Endothelial cell (in vitro differentiated cells): ENCODE measurements around the gene PIGQ. TPM values are rescaled to one million over a fixed set of nuclear protein-coding genes. Genes with fewer than 3 reads are reported as not detected.

Experiments
- DNase-seq: peaks from one replicate; pipeline ENCODE4 v3.0.0; 2021; ENCODE audit warnings: low spot score
- H3K27ac Mint-ChIP-seq: one replicate; pipeline ENCODE4 v1.8.0; 2021; ENCODE audit warnings: mixed read lengths, inconsistent platforms; ENCODE audit not compliant: unreplicated experiment
- H3K27me3 Mint-ChIP-seq: one replicate; pipeline ENCODE4 v1.8.0; 2021; ENCODE audit warnings: mild to moderate bottlenecking, moderate library complexity, mixed read lengths, inconsistent platforms; ENCODE audit not compliant: unreplicated experiment
- H3K36me3 Mint-ChIP-seq: one replicate; pipeline ENCODE4 v1.8.0; 2021; ENCODE audit warnings: mild to moderate bottlenecking, low read depth, mixed read lengths, inconsistent platforms; ENCODE audit not compliant: unreplicated experiment
- H3K4me1 Mint-ChIP-seq: one replicate; pipeline ENCODE4 v1.8.0; 2021; ENCODE audit warnings: mild to moderate bottlenecking, mixed read lengths, inconsistent platforms; ENCODE audit not compliant: unreplicated experiment
- H3K4me3 Mint-ChIP-seq: one replicate; pipeline ENCODE4 v1.8.0; 2021; ENCODE audit warnings: mild to moderate bottlenecking, mixed read lengths, inconsistent platforms; ENCODE audit not compliant: unreplicated experiment
- H3K9me3 Mint-ChIP-seq: one replicate; pipeline ENCODE4 v1.8.0; 2021; ENCODE audit warnings: mixed read lengths, inconsistent platforms; ENCODE audit not compliant: unreplicated experiment
- total RNA-seq: library from RNA; stranded (reverse); fragmentation: NEBNext Ultra II Directional; extraction: Animal tissue kit (Norgen Biotek cat#: 25700); gene quantifications from one replicate; pipeline ENCODE4 v1.2.1, GENCODE V29; 2021; ENCODE audit not compliant: unreplicated experiment
- TF ChIP-seq, protein P1 (sequence below): fragments of 200-600 bp; sonication (generic); IDR thresholded peaks from one replicate; pipeline ENCODE4 v1.5.0; 2021; ENCODE audit warnings: antibody characterized with exemption; ENCODE audit not compliant: unreplicated experiment

Gene PIGQ
- total RNA-seq, 1 donor from 2014 or later, result 38.4 TPM

DNA sequence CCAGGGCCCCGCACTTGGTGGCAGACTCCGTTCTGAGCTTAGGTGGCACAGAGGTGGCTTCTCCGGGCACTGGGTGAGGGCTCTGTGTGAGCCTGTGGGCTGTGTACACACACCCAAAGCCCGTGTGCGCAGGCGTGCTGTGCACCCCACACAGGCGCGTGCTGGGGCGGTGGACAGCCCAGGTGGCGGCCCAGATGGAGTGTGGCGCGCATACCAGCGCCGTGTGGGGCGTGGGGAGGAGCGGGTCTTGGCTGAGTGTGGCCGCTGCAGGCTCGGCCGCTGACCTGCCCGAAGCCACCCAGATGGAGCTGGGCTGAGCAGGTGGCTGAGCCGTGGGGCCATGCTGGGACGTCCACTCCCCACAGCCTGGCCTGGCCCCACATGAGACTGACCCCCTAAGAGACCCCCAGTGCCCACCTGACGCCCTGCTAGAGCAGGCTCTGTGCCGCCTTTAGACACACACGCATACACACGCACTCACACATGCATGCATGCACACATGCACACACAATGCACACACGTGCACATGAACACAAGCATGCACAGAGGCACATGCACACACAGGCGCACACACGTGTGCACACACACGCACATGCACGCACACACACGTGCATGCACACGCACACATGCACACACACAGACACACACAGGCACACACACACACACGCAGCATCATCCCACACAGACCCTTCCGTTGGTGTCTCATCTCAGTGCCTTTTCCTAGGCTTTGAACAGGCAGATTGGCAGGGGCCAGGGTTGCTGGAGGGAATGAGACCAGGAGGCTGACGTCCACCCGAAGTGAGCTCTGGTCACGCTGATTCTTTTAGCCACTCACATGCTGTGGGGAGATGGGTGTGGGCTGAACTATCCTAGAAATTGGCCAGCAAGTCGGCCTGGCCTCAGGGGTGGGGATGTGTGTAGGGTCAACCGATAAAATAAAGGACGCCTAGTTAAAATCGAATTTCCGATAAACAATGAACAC lies 7.5 kb upstream of the PIGQ start:
- TF ChIP-seq, protein P1, sequence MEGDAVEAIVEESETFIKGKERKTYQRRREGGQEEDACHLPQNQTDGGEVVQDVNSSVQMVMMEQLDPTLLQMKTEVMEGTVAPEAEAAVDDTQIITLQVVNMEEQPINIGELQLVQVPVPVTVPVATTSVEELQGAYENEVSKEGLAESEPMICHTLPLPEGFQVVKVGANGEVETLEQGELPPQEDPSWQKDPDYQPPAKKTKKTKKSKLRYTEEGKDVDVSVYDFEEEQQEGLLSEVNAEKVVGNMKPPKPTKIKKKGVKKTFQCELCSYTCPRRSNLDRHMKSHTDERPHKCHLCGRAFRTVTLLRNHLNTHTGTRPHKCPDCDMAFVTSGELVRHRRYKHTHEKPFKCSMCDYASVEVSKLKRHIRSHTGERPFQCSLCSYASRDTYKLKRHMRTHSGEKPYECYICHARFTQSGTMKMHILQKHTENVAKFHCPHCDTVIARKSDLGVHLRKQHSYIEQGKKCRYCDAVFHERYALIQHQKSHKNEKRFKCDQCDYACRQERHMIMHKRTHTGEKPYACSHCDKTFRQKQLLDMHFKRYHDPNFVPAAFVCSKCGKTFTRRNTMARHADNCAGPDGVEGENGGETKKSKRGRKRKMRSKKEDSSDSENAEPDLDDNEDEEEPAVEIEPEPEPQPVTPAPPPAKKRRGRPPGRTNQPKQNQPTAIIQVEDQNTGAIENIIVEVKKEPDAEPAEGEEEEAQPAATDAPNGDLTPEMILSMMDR, result no peak
- no peak overlapping the region for H3K27ac Mint-ChIP-seq
- no peak for DNase-seq

DNA sequence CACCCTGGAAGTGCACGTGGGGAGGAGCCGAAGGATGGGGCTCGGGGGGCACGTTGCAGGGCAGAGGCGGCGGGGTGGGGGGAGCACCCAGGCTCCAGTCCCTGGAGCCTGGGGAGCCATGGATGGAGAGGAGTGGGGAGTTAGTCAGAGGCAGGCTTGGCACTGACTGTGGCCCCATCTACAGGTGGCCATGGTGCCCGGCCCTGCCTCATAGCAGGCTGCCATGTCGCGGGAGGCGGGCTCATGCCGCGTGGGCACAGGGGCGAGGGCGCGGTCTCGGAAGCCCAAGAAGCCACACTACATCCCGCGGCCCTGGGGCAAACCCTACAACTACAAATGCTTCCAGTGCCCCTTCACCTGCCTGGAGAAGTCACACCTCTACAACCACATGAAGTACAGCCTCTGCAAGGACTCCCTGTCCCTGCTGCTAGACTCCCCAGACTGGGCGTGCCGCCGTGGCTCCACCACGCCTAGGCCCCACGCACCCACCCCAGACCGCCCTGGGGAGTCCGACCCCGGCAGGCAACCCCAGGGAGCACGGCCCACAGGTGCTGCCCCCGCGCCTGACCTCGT lies 6.6 kb upstream of the PIGQ start:
- no peak for DNase-seq
- H3K4me1 Mint-ChIP-seq, result no peaks in the 10 kb centered on the region
- no peaks in the 10 kb centered on the region for H3K27me3 Mint-ChIP-seq
- no peaks in the 10 kb centered on the region for H3K36me3 Mint-ChIP-seq
- H3K27ac Mint-ChIP-seq, result no peak overlapping the region
- no peak overlapping the region for H3K4me3 Mint-ChIP-seq
- TF ChIP-seq, protein P1, result no peak
- no peaks in the 10 kb centered on the region for H3K9me3 Mint-ChIP-seq

More for the DNA sequence above, 7.5 kb upstream of the PIGQ start:
- Mint-ChIP-seq H3K9me3 (no peaks in the 10 kb centered on the region), H3K27me3 (no peaks in the 10 kb centered on the region), H3K4me1 (no peaks in the 10 kb centered on the region), H3K36me3 (no peaks in the 10 kb centered on the region), H3K4me3 (no peak overlapping the region)

DNA sequence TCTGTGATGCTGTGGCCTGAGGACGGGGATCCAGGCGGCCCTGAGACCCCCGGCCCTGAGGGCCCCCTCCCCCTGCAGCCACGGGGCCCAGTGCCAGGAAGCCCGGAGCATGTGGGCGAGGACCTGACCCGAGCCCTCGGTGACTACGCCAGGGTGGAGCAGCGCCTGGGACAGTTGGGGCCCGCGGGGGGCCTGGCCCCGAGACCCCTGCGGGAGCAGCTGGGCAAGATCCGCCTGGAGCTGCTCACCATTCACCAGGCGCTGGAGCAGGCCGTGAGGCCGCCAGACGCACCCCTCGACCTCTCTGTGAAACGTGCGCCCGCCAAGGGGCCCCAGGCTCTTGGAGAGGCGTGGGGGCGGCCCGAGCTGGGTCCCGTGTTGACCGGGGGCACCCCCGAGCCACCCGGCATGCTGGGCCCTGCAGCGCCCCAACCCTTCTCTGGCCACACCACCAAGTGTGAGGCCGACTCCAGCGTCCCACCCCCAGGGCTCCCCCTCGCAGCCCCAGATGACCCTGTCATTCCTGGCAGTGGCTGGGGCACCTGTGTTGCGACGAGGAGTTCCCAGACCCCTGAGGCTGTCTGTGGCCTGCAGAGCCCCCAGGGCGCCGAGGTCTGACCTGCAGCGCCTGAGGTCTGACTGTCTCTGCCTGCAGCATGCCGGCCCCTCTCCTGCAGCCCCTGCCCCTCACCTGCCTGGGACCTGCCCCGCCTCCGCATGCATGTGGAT lies 4.9 kb upstream of the PIGQ start:
- Mint-ChIP-seq H3K27ac (no peak overlapping the region), H3K4me1 (no peaks in the 10 kb centered on the region), H3K4me3 (no peak overlapping the region), H3K36me3 (no peaks in the 10 kb centered on the region), H3K9me3 (no peaks in the 10 kb centered on the region), H3K27me3 (no peaks in the 10 kb centered on the region)
- DNase-seq, result no peak
- TF ChIP-seq, protein P1, result no peak

DNA sequence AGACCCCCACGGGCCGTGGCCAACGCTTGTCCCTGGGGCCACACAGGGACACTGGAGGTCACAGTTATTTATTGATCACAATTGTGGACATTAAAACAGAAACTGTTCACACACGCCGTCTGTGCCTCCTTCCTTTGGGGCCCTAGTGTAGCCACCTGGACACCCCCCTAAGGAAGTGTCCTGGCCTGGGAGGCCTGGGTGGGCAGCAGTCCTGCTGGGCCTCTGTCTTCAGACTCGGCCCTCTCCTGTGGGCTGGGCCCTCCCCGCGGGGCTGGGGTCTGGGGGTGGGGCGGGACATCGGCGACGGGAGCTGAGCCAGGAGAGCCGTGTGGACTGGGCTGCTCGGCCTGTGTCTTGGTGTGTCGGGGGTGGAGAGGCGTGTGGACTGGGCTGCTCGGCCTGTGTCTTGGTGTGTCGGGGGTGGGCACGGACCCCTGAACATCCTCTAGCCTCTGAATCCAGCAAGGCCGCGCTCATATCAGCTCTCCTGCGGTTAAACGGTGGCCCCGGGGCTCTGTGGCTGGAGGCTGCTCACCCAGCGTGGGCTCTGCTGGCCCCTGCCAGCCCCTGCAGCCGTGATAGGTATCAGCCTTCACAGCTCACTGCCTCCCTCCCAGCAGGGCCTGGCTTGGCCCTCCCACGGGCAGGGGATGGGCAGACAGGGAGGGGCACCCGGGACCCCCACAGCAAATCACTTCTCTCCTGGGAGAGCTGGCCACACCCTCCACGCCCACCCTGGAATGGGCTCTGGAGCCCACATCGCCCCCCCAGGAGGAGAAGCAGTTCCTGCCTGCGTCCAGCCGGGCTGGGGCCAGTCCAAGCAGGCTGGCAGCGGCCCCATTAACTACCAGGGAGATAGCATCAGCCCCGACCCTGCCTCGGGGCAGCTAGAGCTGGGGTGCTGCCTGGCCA lies 4.1 kb upstream of the PIGQ start:
- Mint-ChIP-seq H3K4me3 (no peak overlapping the region), H3K4me1 (peaks cover under 1% of the 10 kb centered on the region), H3K27ac (no peak overlapping the region), H3K36me3 (no peaks in the 10 kb centered on the region), H3K27me3 (no peaks in the 10 kb centered on the region), H3K9me3 (no peaks in the 10 kb centered on the region)
- TF ChIP-seq, protein P1, result no peak
- DNase-seq, result no peak
